OCI-LY7 (cell line): ENCODE measurements around the gene TMEM97.

Source experiments
- EZH2phosphoT487 ChIP-seq: fragments of 200-600 bp; sonication (generic); IDR thresholded peaks from 2 replicates; pipeline ENCODE4 v1.6.1; 2018; ENCODE audit warnings: low read depth, borderline replicate concordance, mild to moderate bottlenecking, mixed run types, antibody characterized with exemption, low read length, moderate library complexity, mixed read lengths
- TF ChIP-seq, protein P1 (sequence below): fragments of 200-600 bp; sonication (generic); conservative IDR thresholded peaks from 2 replicates; pipeline ENCODE4 v1.5.1; 2014; ENCODE audit warnings: mild to moderate bottlenecking, antibody characterized with exemption, low read length, moderate library complexity, mixed read lengths

DNA sequence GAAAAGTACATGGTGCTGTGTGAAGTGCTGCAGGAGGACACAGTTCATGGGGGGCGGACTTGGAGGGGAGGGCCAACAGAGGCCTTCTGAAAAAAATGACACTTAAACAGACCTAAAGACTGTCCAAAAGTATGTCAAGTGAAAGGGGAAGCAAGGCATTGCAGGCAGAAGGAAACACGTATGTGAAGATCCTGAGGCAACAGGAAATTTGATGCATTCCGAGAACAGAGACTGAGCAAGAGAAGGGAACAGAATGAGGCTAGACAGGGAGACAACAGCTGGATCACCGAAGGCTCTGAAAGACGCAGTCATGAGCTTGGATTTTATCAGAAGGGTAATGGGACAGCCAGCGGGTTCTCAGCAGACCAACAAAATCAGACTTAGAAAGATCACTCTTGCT is 15.2 kb downstream of the TMEM97 start:
- TF ChIP-seq, protein P1, sequence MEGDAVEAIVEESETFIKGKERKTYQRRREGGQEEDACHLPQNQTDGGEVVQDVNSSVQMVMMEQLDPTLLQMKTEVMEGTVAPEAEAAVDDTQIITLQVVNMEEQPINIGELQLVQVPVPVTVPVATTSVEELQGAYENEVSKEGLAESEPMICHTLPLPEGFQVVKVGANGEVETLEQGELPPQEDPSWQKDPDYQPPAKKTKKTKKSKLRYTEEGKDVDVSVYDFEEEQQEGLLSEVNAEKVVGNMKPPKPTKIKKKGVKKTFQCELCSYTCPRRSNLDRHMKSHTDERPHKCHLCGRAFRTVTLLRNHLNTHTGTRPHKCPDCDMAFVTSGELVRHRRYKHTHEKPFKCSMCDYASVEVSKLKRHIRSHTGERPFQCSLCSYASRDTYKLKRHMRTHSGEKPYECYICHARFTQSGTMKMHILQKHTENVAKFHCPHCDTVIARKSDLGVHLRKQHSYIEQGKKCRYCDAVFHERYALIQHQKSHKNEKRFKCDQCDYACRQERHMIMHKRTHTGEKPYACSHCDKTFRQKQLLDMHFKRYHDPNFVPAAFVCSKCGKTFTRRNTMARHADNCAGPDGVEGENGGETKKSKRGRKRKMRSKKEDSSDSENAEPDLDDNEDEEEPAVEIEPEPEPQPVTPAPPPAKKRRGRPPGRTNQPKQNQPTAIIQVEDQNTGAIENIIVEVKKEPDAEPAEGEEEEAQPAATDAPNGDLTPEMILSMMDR = no peak
- no peak for TF ChIP-seq EZH2phosphoT487
